Stimulated activated CD4-positive, alpha-beta T cell treated with anti-CD3 and anti-CD28 coated beads, Interleukin-1b, Interleukin-23, amount 100 ng/mL, for 1 hour (primary cell): ENCODE data around the gene TSSK1B.
"Not testable (repeated sequence)": the region's sequence is repeated elsewhere in the genome, so short reads cannot be mapped to it uniquely, and the experiment has no call there.

Source experiments
- DNase-seq, 2 donors: peaks; one replicate each; pipeline ENCODE4 v3.0.0-alpha.2; 2020; ENCODE audit warnings: low read depth in 2 of 2

TSSK1B gene

GRCh38 chr5:113434889-113435288 is at the start of gene TSSK1B:
TSS of gene TSSK1B (minus strand) at chr5:113434989. CDS start at chr5:113434839, 150 bp downstream.
- DNase-seq = no peak

GRCh38 chr5:113480243-113480642 is 45.5 kb upstream of the TSSK1B start:
- DNase-seq = no peak

DNA sequence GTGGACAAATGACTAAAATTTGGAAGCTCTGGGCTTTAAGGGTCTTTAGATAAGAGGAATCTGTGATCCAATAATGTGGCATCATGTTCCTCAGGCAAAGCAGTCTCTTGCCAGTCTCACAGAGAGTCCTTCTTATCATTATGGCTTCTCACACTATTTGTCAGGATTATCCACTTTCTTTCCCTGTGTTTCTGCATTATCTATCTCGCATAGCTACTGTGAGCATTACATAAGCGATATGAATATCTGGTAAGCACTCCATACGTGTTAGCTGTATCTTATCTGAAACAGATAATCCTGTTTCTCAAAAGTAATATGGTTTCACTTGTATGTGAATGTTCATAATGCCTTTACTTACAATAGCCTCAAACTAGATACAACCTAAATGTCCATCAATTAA is 43.9 kb upstream of the TSSK1B start:
- no peak for DNase-seq

- DNase-seq = no peak
Measured at GRCh38 chr5:113474100-113474728, 39.4 kb upstream of the TSSK1B start.

DNA sequence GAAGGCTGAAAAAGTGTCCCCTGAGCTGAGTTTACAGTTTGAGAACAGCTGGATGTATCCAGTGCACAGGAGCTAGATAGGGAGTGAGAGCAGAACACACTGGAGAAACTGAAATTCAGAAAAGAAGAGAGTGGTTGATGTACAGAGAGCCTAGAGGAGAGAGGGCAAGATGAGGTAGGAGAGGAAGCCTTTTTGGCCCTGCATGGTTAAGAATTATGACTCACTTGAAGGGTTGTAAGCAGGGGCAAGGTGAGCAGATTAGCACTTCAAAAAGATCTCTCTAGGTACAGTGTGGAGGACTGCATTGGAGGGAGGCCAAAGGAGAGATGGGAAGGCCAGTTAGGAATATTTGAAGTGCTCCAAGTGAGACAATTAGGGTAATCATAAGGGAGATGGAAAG is 28.2 kb upstream of the TSSK1B start:
- no peak for DNase-seq

DNA sequence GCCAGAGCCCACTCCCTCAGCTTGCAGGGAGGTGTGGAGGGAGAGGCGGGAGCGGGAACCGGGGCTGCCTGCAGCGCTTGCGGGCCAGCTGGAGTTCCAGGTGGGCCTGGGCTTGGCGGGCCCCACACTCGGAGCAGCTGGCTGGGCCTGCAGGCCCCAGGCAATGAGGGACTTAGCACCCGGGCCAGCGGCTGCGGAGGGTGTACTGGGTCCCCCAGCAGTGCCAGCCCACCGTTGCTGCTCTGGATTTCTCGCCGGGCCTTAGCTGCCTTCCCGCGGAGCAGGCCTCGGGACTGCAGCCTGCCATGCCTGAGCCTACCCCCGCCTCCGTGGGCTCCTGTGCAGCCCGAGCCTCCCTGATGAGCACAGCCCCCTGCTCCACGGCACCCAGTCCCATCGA is 22.3 kb upstream of the TSSK1B start:
- not testable (repeated sequence) for DNase-seq

- DNase-seq = no peak
Measured at GRCh38 chr5:113452941-113453340, 18.2 kb upstream of the TSSK1B start.

- DNase-seq = no peak
Measured at GRCh38 chr5:113451797-113452196, 17.0 kb upstream of the TSSK1B start.

GRCh38 chr5:113450929-113451328 is 16.1 kb upstream of the TSSK1B start:
- DNase-seq = no peak

- DNase-seq = no peak
Measured at GRCh38 chr5:113450462-113450861, 15.7 kb upstream of the TSSK1B start.

- DNase-seq = no peak
Measured at GRCh38 chr5:113448252-113448651, 13.5 kb upstream of the TSSK1B start.

DNA sequence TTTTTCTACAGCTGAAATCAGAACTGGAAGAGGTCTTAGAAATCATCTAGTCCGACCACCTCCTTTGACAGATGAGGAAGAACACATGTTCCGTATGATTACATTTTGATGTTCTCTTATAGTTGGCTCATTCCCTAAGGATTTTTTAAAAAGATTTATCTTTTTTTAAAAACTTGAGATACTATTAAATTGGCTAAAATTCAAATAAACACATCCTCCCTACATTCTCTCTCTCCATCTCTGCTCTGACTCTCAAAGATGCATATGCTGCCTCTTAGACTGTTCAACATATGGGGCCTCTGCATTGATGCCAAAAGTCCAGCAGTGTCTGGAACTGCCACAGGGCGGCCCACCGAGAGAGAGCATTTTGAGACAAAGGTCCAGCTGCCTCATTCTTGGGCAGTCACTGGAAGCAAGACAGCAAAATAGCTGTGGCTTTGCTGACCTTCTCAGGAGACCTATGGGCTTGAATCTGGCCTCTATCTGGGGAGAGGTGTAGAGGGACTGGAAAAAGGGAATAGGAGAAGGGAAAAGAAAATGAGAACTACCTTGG is 12.8 kb upstream of the TSSK1B start:
- no peak for DNase-seq

DNA sequence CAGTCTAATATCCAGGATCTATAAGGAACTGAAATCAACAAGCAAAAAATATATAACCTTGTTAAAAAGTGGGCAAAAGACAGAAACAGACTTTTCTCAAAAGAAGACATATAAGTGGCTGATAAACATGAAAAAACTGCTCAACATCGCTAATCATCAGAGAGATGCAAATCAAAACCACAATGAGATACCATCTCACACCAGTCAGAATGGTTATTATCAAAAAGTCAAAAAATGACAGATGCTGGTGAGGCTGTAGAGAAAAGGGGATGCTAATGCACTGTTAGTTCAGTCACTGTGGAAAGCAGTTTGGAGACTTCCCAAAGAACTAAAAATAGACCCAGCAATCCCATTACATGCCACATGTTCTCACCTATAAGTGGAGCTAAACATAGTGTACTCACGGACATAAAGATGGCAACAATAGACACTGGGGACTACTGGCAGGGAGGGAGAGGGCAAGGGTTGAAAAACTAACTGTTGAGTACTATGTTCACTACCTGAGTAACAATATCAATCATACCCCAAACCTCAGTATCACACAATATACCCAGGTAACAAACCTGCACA is 11.7 kb upstream of the TSSK1B start:
- DNase-seq = no peak

DNA sequence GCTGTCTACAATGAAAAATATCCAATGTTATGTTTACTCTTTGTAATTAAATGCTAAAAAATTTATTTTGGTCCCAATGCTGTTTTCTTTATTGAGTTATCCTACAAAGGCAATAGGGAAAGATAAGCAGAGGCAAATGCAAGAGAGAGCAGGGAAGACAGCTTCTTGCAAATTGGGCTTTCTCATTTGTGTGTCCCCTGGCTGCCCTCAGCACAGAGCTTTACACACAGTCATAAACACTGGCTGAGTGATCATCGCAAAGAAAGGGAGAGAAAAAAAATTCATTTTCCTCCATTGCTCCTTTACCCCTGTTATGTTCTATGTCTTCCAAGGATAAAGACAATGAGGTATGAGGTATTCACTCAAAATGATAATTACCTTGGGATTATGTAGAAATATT is 2.3 kb upstream of the TSSK1B start:
- no peak for DNase-seq

GRCh38 chr5:113435575-113435974 is 786 bp upstream of the TSSK1B start:
- DNase-seq = no peak

DNA sequence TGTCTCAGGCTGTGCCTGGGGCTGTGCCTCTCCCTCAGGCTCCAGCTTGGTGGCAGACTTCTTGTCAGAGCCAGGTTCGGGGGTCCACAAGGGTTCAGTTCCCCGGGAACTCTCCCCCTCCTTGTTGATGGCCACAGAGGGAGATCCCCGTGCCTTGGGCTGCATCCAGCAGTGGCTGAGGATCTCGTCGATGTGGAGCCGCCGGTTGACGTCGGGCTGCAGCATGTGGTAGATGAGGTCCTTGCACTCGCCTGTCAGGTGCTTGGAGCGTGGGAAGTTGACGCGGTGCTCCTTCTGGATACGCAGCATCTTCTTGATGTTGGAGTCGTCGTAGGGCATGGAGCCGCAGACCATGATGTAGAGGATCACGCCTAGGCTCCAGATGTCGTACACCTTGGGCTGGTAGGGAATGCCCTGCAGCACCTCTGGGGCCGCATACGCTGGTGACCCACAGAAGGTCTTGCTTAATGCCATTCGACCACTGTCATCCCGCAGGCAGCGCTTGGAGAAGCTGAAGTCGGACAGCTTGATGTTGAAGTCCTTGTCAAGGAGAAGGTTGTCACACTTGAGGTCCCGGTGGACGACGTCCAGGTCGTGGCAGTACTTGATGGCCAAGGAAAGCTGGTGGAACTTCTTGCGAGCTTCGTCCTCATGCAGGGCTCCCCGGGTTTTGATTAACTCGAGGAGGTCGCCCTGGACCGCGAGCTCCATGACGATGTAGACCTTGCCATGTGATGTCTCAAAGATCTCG is 752 bp downstream of the TSSK1B start:
- no peak for DNase-seq

DNA sequence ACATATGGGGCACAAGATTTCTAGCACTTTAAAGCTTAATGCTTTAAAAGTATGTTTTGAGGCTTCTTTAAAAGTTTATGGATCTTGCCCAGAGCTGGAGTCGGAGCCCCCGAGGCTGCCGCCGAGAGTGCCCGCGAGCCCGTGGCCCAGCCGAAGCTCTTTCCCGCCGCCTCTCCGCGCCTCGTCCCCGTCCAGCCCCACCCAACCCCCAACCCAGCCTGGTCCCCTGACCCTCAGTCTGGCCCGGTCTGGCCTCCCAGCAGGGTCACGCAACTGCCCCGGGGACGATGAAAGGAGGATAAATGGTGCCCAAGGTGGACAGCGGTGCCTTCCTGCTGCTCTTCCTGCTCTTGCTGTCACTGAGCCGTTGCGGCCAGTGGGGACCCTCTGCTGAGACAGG is 1.7 kb downstream of the TSSK1B start:
- no peak for DNase-seq

- no peak for DNase-seq
Measured at GRCh38 chr5:113427871-113428574, 6.8 kb downstream of the TSSK1B start.

DNA sequence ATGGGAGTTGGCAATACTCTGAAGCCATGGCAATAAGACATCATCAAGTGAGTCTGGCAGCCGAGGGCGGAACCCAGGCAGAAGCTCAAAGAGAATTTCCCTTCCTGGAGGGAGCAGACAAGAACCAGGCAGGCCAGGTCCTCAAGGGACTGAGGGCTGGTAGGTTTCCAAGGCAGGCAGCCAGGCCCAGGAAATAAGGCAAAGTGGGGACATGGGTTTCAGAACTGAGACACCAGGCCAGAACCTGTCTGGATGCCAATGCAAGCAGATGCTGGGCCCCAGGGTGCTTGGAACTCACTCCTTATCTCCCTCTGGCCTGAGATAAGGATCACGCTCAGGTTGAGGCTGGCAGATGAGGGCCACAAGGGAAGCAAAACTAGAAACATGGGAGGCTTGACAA is 8.9 kb downstream of the TSSK1B start:
- no peak for DNase-seq

- no peak for DNase-seq
Measured at GRCh38 chr5:113421693-113422092, 13.1 kb downstream of the TSSK1B start.

DNA sequence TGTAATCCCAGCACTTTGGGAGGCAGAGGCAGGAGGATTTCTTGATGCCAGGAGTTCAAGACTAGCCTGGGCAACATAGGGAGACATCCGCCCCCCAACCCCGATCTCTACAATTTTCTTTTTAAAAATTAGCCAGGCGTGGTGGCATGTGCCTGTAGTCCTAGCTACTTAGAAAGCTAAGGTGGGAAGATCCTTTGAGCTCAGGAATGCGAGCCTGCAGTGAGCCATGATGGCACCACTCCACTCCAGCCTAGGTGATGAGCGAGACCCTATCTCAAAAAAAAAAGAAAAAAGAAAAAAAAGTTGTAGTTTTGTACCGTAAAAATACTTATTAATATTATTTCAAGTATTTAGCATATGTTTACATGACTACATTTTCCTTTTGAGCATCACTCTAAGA is 29.3 kb downstream of the TSSK1B start:
- no peak for DNase-seq

GRCh38 chr5:113404269-113404668 is 30.5 kb downstream of the TSSK1B start:
- no peak for DNase-seq
